Endothelial cell of umbilical vein (primary cell): ENCODE measurements around the gene SEZ6L. TPM values are rescaled to one million over a fixed set of nuclear protein-coding genes. Genes with fewer than 3 reads are reported as not detected.

Experiments
- BruUV-seq: library from RNA; stranded (reverse); fragments of 400-500 nt; replicated peaks from 2 replicates; lab custom pipeline; 2021; lab: Mats Ljungman, UMichigan
- CTCF ChIA-PET: fragments of 300-600, 350-600 bp; sonication (Branson Sonifier 250); formaldehyde crosslinking; loops from one replicate; lab custom pipeline; 2021; ENCODE audit warnings: antibody characterized with exemption, inconsistent platforms; lab: Charles Lee
- POLR2A ChIA-PET: fragments of 300-600, 350-600 bp; sonication (Branson Sonifier 250); formaldehyde crosslinking; loops from one replicate; lab custom pipeline; 2021; ENCODE audit warnings: antibody characterized with exemption, inconsistent platforms; lab: Charles Lee
- DNase-seq: peaks from one replicate; pipeline ENCODE4 v3.0.0-alpha.2; 2011; ENCODE audit warnings: low read depth, low spot score
- FAIRE-seq: peaks from 2 replicates; lab custom pipeline; 2011; peaks lifted over from hg19 to GRCh38; lab: Jason Lieb, UNC
- H2AFZ ChIP-seq: 2 replicates; pipeline ENCODE4 v1.6.0; 2012; ENCODE audit warnings: low read depth, low read length, control low read depth, inconsistent platforms
- H3K27ac ChIP-seq: 2 replicates; pipeline ENCODE4 v1.5.1; 2011; ENCODE audit warnings: low read depth, mild to moderate bottlenecking, control low read depth, low read length, moderate library complexity; ENCODE audit not compliant: insufficient read depth
- H3K27me3 ChIP-seq, 2 experiments: 2 replicates each; pipeline versions ENCODE4 v1.6.0 to v1.6.1; 2011; ENCODE audit warnings: low read length in 2 of 2, mixed read lengths in 1 of 2; ENCODE audit not compliant: control insufficient read depth in 2 of 2, insufficient read depth in 2 of 2
- H3K36me3 ChIP-seq, 2 experiments: 2 replicates in 1 of 2; 3 replicates in 1 of 2; pipeline ENCODE4 v1.5.1; 2011; ENCODE audit warnings: low read length in 2 of 2, mild to moderate bottlenecking in 1 of 2, moderate library complexity in 1 of 2; ENCODE audit not compliant: control insufficient read depth in 2 of 2, insufficient read depth in 2 of 2; ENCODE audit errors: extremely low read depth in 1 of 2
- H3K4me1 ChIP-seq: 3 replicates; pipeline ENCODE4 v1.5.1; 2011; ENCODE audit warnings: mild to moderate bottlenecking, low read length; ENCODE audit not compliant: control insufficient read depth, insufficient read depth; ENCODE audit errors: extremely low read depth
- H3K4me2 ChIP-seq: 2 replicates; pipeline ENCODE4 v1.6.1; 2011; ENCODE audit warnings: low read length, control low read depth, mixed read lengths; ENCODE audit not compliant: insufficient read depth
- H3K4me3 ChIP-seq, 3 experiments: fragments of 200-600 bp in 1 of 3; sonication (generic), shearing (Covaris generic) in 1 of 3; replicated peaks in 1 of 3; 2 replicates each; pipeline ENCODE4 v1.5.1; 2011 to 2016; ENCODE audit warnings: control low read depth in 3 of 3, low read length in 3 of 3, mild to moderate bottlenecking in 2 of 3, inconsistent platforms in 1 of 3, low read depth in 1 of 3, moderate library complexity in 1 of 3; ENCODE audit not compliant: insufficient read depth in 1 of 3
- H3K79me2 ChIP-seq: 2 replicates; pipeline ENCODE4 v1.6.0; 2012; ENCODE audit warnings: low read length, inconsistent platforms; ENCODE audit not compliant: control insufficient read depth, insufficient read depth
- H3K9ac ChIP-seq: replicated peaks from 2 replicates; pipeline ENCODE3; 2011; ENCODE audit warnings: low read length, control low read depth; ENCODE audit not compliant: insufficient read depth; ENCODE audit errors: extremely low read depth
- H3K9me1 ChIP-seq: replicated peaks from 3 replicates; pipeline ENCODE4 v1.6.0; 2011; ENCODE audit warnings: mild to moderate bottlenecking, low read length; ENCODE audit not compliant: control insufficient read depth, insufficient read depth; ENCODE audit errors: extremely low read depth
- H3K9me3 ChIP-seq: replicated peaks from 2 replicates; pipeline ENCODE4 v1.5.1; 2012; ENCODE audit warnings: low read length, inconsistent platforms; ENCODE audit not compliant: control insufficient read depth, insufficient read depth
- H4K20me1 ChIP-seq: replicated peaks from 2 replicates; pipeline ENCODE3; 2011; ENCODE audit warnings: mild to moderate bottlenecking, low read length; ENCODE audit not compliant: control insufficient read depth, insufficient read depth; ENCODE audit errors: extremely low read depth
- EZH2 ChIP-seq: IDR thresholded peaks from 2 replicates; pipeline ENCODE4 v1.6.1; 2012; ENCODE audit warnings: borderline replicate concordance, low read depth, mild to moderate bottlenecking, moderate library complexity, low read length, inconsistent platforms; ENCODE audit not compliant: severe bottlenecking
- FOS ChIP-seq: IDR thresholded peaks from 2 replicates; pipeline ENCODE4 v1.6.1; 2011; ENCODE audit warnings: mild to moderate bottlenecking, low read length, moderate library complexity, borderline replicate concordance; ENCODE audit not compliant: insufficient read depth
- GATA2 ChIP-seq: IDR thresholded peaks from 2 replicates; pipeline ENCODE4 v1.7.0; 2011; ENCODE audit warnings: low read depth, mild to moderate bottlenecking, moderate library complexity, mixed read lengths, low read length; ENCODE audit not compliant: insufficient read length, insufficient read depth
- JUN ChIP-seq: IDR thresholded peaks from 2 replicates; pipeline ENCODE4 v1.6.1; 2011; ENCODE audit warnings: borderline replicate concordance, low read depth; ENCODE audit not compliant: insufficient read length, insufficient read depth
- MAX ChIP-seq: IDR thresholded peaks from 2 replicates; pipeline ENCODE4 v1.6.1; 2011; ENCODE audit not compliant: insufficient read depth, insufficient read length
- MYC ChIP-seq: IDR thresholded peaks from one replicate; pipeline ENCODE4 v1.6.1; 2011; ENCODE audit warnings: mild to moderate bottlenecking, low read depth, low read length
- POLR2A ChIP-seq: IDR thresholded peaks from 2 replicates; pipeline ENCODE4 v1.6.1; 2012; ENCODE audit warnings: low read depth, mild to moderate bottlenecking, control low read depth, low read length
- POLR2AphosphoS5 ChIP-seq: IDR thresholded peaks from 2 replicates; pipeline ENCODE4 v1.6.1; 2012; ENCODE audit warnings: low read depth, mild to moderate bottlenecking, control low read depth, low read length, moderate library complexity; ENCODE audit not compliant: insufficient read depth
- dilution Hi-C: fragments of 300-500 bp; cut with MboI; formaldehyde crosslinking; loops from one replicate; pipeline ENCODE4 v1.15.0; 2019; ENCODE audit warnings: low sequenced_read_pairs; ENCODE audit not compliant: extremely low pct_ligation_motif_present
- intact Hi-C: fragments of 100-400 bp; cut with micrococcal nuclease; formaldehyde crosslinking; loops from one replicate; pipeline ENCODE4 v1.10.0; 2022
- polyA plus RNA-seq, 4 experiments: library from polyadenylated mRNA; depleted of rRNA in 3 of 4; stranded (reverse) in 3 of 4; unstranded in 1 of 4; fragments of >200 nt; gene quantifications; 2 replicates each; pipeline versions ENCODE4 v1.2.1 to v1.2.3, GENCODE V29; 2011 to 2012; ENCODE audit warnings: missing spikeins in 1 of 4
- total RNA-seq: library from RNA; stranded (reverse); gene quantifications from 2 replicates; pipeline ENCODE4 v1.2.3, GENCODE V29; 2021
- TF ChIP-seq, protein P1 (sequence below), 2 donors: IDR thresholded peaks; 1 replicate in 1 of 2; 2 replicates in 1 of 2; pipeline ENCODE4 v1.5.1; 2011; ENCODE audit warnings: low read length in 2 of 2, mild to moderate bottlenecking in 2 of 2, moderate library complexity in 2 of 2, control low read depth in 1 of 2, inconsistent platforms in 1 of 2, low read depth in 1 of 2; ENCODE audit not compliant: insufficient read depth in 1 of 2; ENCODE audit errors: extremely low read depth in 1 of 2

The SEZ6L gene
- total and polyA plus RNA-seq, 2 donors (not counting 3 experiments of a cell fraction or from before 2014, with no cell fraction given): not detected

DNA sequence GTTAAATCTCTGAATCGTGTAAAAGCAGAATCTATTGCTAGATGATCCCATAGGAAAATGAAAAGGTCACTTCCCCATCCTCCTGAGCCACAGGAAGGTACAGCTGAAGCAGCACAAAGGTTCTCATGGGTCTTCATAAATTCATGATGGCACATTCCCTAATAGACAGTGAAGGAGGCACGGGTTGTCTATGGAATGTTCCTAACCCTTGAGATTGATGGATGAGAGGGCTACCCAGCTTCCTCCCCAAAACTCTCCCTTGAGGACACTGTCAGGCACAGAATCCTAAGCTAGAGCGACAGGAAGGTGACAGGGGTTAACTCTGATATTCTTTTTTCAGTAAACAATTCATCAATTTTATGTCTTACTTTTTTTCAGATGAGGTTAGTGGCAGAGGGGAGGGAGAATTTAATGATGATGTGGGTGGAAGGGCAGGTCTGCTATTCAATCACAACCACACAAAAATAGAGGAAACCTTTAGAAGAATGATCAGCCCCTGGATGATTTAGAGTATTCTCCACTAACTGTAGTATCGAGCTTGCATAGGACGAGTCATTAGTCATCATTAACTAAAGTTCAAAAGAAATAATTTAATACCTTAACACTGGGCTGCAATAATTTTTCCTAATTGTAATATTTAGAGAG is 33.1 kb downstream of the SEZ6L start:
- H3K27me3 ChIP-seq: no peaks in the 10 kb centered on the region
- H3K9me3 ChIP-seq: no peaks in the 10 kb centered on the region
- POLR2A ChIA-PET: no interaction called here
- H3K9ac ChIP-seq: no peak overlapping the region
- intact Hi-C loops (no loop called here), dilution Hi-C loops (no loop called here)
- H2AFZ ChIP-seq: no peak overlapping the region
- CTCF ChIA-PET: no interaction called here
- no peak overlapping the region for H3K4me3 ChIP-seq
- H3K4me1 ChIP-seq: no peaks in the 10 kb centered on the region
- DNase-seq (no peak), FAIRE-seq (no peak)
- H3K27ac ChIP-seq: no peak overlapping the region
- no peaks in the 10 kb centered on the region for H3K79me2 ChIP-seq
- H3K9me1 ChIP-seq: no peaks in the 10 kb centered on the region
- no peaks in the 10 kb centered on the region for H4K20me1 ChIP-seq
- H3K4me2 ChIP-seq: no peak overlapping the region
- BruUV-seq: no TSS peak
- H3K36me3 ChIP-seq: no peaks in the 10 kb centered on the region
- TF ChIP-seq GATA2: no peak
- no peak for TF ChIP-seq POLR2A
- no peak for TF ChIP-seq JUN
- no peak for TF ChIP-seq FOS
- TF ChIP-seq MYC: no peak
- no peak for TF ChIP-seq EZH2
- no peak for TF ChIP-seq POLR2AphosphoS5
- TF ChIP-seq MAX: no peak
- TF ChIP-seq, protein P1, sequence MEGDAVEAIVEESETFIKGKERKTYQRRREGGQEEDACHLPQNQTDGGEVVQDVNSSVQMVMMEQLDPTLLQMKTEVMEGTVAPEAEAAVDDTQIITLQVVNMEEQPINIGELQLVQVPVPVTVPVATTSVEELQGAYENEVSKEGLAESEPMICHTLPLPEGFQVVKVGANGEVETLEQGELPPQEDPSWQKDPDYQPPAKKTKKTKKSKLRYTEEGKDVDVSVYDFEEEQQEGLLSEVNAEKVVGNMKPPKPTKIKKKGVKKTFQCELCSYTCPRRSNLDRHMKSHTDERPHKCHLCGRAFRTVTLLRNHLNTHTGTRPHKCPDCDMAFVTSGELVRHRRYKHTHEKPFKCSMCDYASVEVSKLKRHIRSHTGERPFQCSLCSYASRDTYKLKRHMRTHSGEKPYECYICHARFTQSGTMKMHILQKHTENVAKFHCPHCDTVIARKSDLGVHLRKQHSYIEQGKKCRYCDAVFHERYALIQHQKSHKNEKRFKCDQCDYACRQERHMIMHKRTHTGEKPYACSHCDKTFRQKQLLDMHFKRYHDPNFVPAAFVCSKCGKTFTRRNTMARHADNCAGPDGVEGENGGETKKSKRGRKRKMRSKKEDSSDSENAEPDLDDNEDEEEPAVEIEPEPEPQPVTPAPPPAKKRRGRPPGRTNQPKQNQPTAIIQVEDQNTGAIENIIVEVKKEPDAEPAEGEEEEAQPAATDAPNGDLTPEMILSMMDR (IDR thresholded peaks at IDR 0.05; ENCODE audit: extremely low read depth in 1 of 2, insufficient read depth in 1 of 2, low read depth in 1 of 2, low read length in 2 of 2): no peak
